Measurements from ENCODE around the gene HAUS5. TPM values are rescaled to one million over a fixed set of nuclear protein-coding genes. Genes with fewer than 3 reads are reported as not detected.

Gene HAUS5
- total RNA-seq, 1 experiment from 2014 or later: 33.5 TPM

GRCh38 chr19:35644987-35645679 lies 32.6 kb downstream of the HAUS5 start:
- H3K36me3 ChIP-seq (ENCODE audit: insufficient read depth, low read length, poor library complexity, severe bottlenecking): peaks cover 6% of the 10 kb centered on the region
- CTCF ChIA-PET: no interaction called here
- peak; percentile 88 for DNase-seq (ENCODE audit: low spot score)
- BruUV-seq (replicated peaks): no TSS peak
- POLR2A ChIA-PET (ENCODE audit: low non-redundant PET): no interaction called here
- H3K27me3 ChIP-seq (replicated peaks; ENCODE audit: insufficient read depth, low read depth, low read length, poor library complexity): no peaks in the 10 kb centered on the region
- H3K9me3 ChIP-seq (ENCODE audit: low read depth, low read length, poor library complexity, severe bottlenecking): no peaks in the 10 kb centered on the region
- H3K4me1 ChIP-seq (ENCODE audit: insufficient read depth, low read length, poor library complexity, severe bottlenecking): peaks cover 21% of the 10 kb centered on the region
- H3K4me3 ChIP-seq (ENCODE audit: low read depth, low read length, poor library complexity, severe bottlenecking): peak overlapping the region; percentile 60
- intact Hi-C loops (cut with micrococcal nuclease; ENCODE audit: unreplicated experiment): loop anchor here (10.0 kb wide), 1 partner anchor 290 kb away; the partner anchor contains the start of gene FFAR3
- no peak for TF ChIP-seq EZH2 (IDR thresholded peaks at IDR 0.05; ENCODE audit: borderline replicate concordance, low read depth, low read length, poor library complexity, severe bottlenecking)
- TF ChIP-seq CTCF (conservative IDR thresholded peaks at IDR 0.05; ENCODE audit: low read depth, low read length): no peak
- peak overlapping the region; percentile 85 for H3K27ac ChIP-seq (ENCODE audit: low read depth, low read length, poor library complexity, severe bottlenecking)

GRCh38 chr19:35645680-35646511 lies 33.4 kb downstream of the HAUS5 start:
- H3K9me3 ChIP-seq (ENCODE audit: low read depth, low read length, poor library complexity, severe bottlenecking): no peaks in the 10 kb centered on the region
- H3K36me3 ChIP-seq (ENCODE audit: insufficient read depth, low read length, poor library complexity, severe bottlenecking): peaks cover 10% of the 10 kb centered on the region
- CTCF ChIA-PET: no interaction called here
- intact Hi-C loops (cut with micrococcal nuclease; ENCODE audit: unreplicated experiment): loop anchor here (10.0 kb wide), 1 partner anchor 291 kb away; the partner anchor contains the start of gene FFAR3
- TF ChIP-seq EZH2 (IDR thresholded peaks at IDR 0.05; ENCODE audit: borderline replicate concordance, low read depth, low read length, poor library complexity, severe bottlenecking): no peak
- no peak for TF ChIP-seq CTCF (conservative IDR thresholded peaks at IDR 0.05; ENCODE audit: low read depth, low read length)
- no peaks in the 10 kb centered on the region for H3K27me3 ChIP-seq (replicated peaks; ENCODE audit: insufficient read depth, low read depth, low read length, poor library complexity)
- H3K4me1 ChIP-seq (ENCODE audit: insufficient read depth, low read length, poor library complexity, severe bottlenecking): peaks cover 21% of the 10 kb centered on the region
- H3K27ac ChIP-seq (ENCODE audit: low read depth, low read length, poor library complexity, severe bottlenecking): no peak overlapping the region
- no peak for DNase-seq (ENCODE audit: low spot score)
- H3K4me3 ChIP-seq (ENCODE audit: low read depth, low read length, poor library complexity, severe bottlenecking): no peak overlapping the region
- BruUV-seq (replicated peaks): no TSS peak
- POLR2A ChIA-PET (ENCODE audit: low non-redundant PET): no interaction called here

- Histone ChIP-seq H3K4me1 (ENCODE audit: insufficient read depth, low read length, poor library complexity, severe bottlenecking) (peaks cover 4% of the 10 kb centered on the region), H3K36me3 (ENCODE audit: insufficient read depth, low read length, poor library complexity, severe bottlenecking) (peaks cover 16% of the 10 kb centered on the region), H3K27ac (ENCODE audit: low read depth, low read length, poor library complexity, severe bottlenecking) (peak within 1 kb of the TSS; percentile 82), H3K4me3 (ENCODE audit: low read depth, low read length, poor library complexity, severe bottlenecking) (peak within 1 kb of the TSS; percentile 79), H3K9me3 (ENCODE audit: low read depth, low read length, poor library complexity, severe bottlenecking) (no peaks in the 10 kb centered on the region), H3K27me3 (replicated peaks; ENCODE audit: insufficient read depth, low read depth, low read length, poor library complexity) (no peaks in the 10 kb centered on the region)
- TF ChIP-seq CTCF (conservative IDR thresholded peaks at IDR 0.05; ENCODE audit: low read depth, low read length) (no peak), EZH2 (IDR thresholded peaks at IDR 0.05; ENCODE audit: borderline replicate concordance, low read depth, low read length, poor library complexity, severe bottlenecking) (no peak)
- CTCF ChIA-PET: interaction anchor here (0.6 kb wide), 1 partner anchor 172 kb away, joined by 4 read pairs; no protein-coding TSS in a partner anchor
- intact Hi-C loops (cut with micrococcal nuclease; ENCODE audit: unreplicated experiment): loop anchor here (10.0 kb wide), 1 partner anchor 293 kb away; the partner anchor contains the start of gene FFAR3
- DNase-seq (ENCODE audit: low spot score): peak; percentile 99
- BruUV-seq (replicated peaks): TSS peak; percentile 82
- POLR2A ChIA-PET (ENCODE audit: low non-redundant PET): interaction anchor here (0.7 kb wide), 1 partner anchor 89 kb away, joined by 4 read pairs; no protein-coding TSS in a partner anchor
These were observed 35.8 kb downstream of the HAUS5 start, which contains the start of gene COX6B1 for GRCh38 chr19:35648017-35648961. Gene COX6B1, plus strand, starts transcription at chr19:35648323. Its CDS starts 2,921 bp downstream, at chr19:35651244.
